ENCODE measurements around the gene MAST1.
A peak's percentile ranks its signal among the peaks of the same experiment; 100 is the strongest.
"Not testable (repeated sequence)": the region's sequence is repeated elsewhere in the genome, so short reads cannot be mapped to it uniquely, and the experiment has no call there.

MAST1 gene

GRCh38 chr19:12815088-12815487 is 23.2 kb upstream of the MAST1 start:
- no peak for TF ChIP-seq Cebpa-rat (IDR thresholded peaks at IDR 0.05)
- Histone ChIP-seq H3K27ac (no peak overlapping the region), H3K27me3 (no peaks in the 10 kb centered on the region), H3K4me2 (no peak overlapping the region), H4K20me1 (no peaks in the 10 kb centered on the region; a peak in 1 of 22 replicates), H3K9me3 (replicated peaks in 1 of 11) (no peaks in the 10 kb centered on the region), H3K4me1 (no peaks in the 10 kb centered on the region), H3K4me3 (no peak overlapping the region), H3K9ac (no peak overlapping the region), H3K36me3 (peaks cover 7 to 70% (median 60%) of the 10 kb centered on the region in 11 experiments; a peak in 21 of 22 replicates)

DNA sequence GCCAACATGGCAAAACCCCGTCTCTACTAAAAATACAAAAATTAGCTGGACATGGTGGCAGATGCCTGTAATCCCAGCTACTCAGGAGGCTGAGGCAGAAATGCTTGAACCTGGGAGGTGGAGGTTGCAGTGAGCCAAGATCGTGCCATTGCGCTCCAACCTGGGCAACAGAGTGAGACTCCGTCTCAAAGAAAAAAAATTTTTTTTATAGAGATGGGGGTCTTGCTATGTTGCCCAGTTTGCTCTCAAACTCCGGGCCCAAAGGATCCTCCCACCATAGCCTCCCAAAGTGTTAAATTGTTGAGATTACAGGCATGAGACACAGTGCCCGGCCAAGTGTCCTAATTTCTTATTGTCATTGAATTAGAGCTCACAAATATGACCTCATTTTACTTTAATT is 21.1 kb upstream of the MAST1 start:
- not testable (repeated sequence) for H3K4me3 ChIP-seq; H3K9me3 ChIP-seq (replicated peaks in 1 of 11); H3K27me3 ChIP-seq; H3K27ac ChIP-seq; H3K4me2 ChIP-seq; H3K4me1 ChIP-seq; H4K20me1 ChIP-seq; H3K9ac ChIP-seq
- H3K36me3 ChIP-seq: peaks cover 7 to 49% (median 39%) of the 10 kb centered on the region in 11 experiments; a peak in 21 of 22 replicates

GRCh38 chr19:12817810-12818209 is 20.5 kb upstream of the MAST1 start:
- not testable (repeated sequence) for H4K20me1 ChIP-seq; H3K9me3 ChIP-seq (replicated peaks in 1 of 11); H3K4me2 ChIP-seq; H3K27me3 ChIP-seq; H3K9ac ChIP-seq; H3K4me3 ChIP-seq; H3K27ac ChIP-seq; H3K4me1 ChIP-seq
- H3K36me3 ChIP-seq: peaks cover 7 to 43% (median 34%) of the 10 kb centered on the region in 11 experiments; a peak in 21 of 22 replicates

DNA sequence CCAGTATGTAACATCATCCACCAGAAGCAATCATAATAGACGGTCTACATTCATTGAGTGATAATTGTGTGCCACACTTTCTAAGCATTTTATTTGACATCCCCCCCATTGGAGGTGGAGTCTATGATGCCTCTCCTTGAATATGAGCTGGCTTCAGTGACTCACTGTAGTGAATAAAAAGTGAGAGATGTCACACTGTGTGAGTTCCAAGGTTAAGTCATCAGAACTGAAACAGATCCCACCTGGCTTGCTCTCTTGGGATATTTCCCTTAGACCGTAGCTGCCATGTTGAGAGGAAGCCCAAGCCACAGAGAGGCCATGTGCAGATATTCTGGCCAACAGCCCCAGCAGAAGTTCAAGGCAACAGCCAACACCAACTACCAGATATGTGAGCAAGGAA is 16.6 kb upstream of the MAST1 start:
- Histone ChIP-seq H3K4me2 (no peak overlapping the region), H3K9me3 (replicated peaks in 1 of 11) (peaks cover 0 to 7% (median 0%) of the 10 kb centered on the region in 11 experiments; a peak in 3 of 22 replicates), H4K20me1 (no peaks in the 10 kb centered on the region), H3K27me3 (no peaks in the 10 kb centered on the region), H3K4me3 (no peak overlapping the region), H3K4me1 (peaks cover 0 to 5% (median 0%) of the 10 kb centered on the region in 10 experiments; a peak in 2 of 20 replicates), H3K36me3 (peaks cover 0 to 4% (median 0%) of the 10 kb centered on the region in 11 experiments; a peak in 2 of 22 replicates), H3K27ac (no peak overlapping the region), H3K9ac (no peak overlapping the region)
- TF ChIP-seq Cebpa-rat (IDR thresholded peaks at IDR 0.05): no peak

GRCh38 chr19:12825254-12826131 is 12.8 kb upstream of the MAST1 start:
- Histone ChIP-seq H3K4me3 (no peak overlapping the region), H3K36me3 (no peaks in the 10 kb centered on the region), H3K4me2 (peak overlapping the region in 5 of 11 experiments; percentile 8 to 37 (median 15); a peak in 2 of 22 replicates)

GRCh38 chr19:12828494-12828893 is 9.8 kb upstream of the MAST1 start:
- TF ChIP-seq Cebpa-rat (IDR thresholded peaks at IDR 0.05): no peak
- no peak overlapping the region for H3K4me3 ChIP-seq
- H4K20me1 ChIP-seq: peaks cover 0 to 26% (median 13%) of the 10 kb centered on the region in 11 experiments; a peak in 11 of 22 replicates
- peaks cover 35 to 54% (median 50%) of the 10 kb centered on the region in 11 experiments for H3K27me3 ChIP-seq
- H3K4me2 ChIP-seq: peak overlapping the region; percentile 17 to 64 (median 50); a peak in 20 of 22 replicates
- H3K36me3 ChIP-seq: no peaks in the 10 kb centered on the region
- peaks cover 11 to 27% (median 21%) of the 10 kb centered on the region in 10 experiments for H3K4me1 ChIP-seq
- H3K27ac ChIP-seq: no peak overlapping the region
- H3K9me3 ChIP-seq (replicated peaks in 1 of 11): no peaks in the 10 kb centered on the region
- no peak overlapping the region; a peak in 1 of 22 replicates for H3K9ac ChIP-seq

More at GRCh38 chr19:12825254-12826131, 12.8 kb upstream of the MAST1 start:
- Histone ChIP-seq H3K9ac (no peak overlapping the region), H3K27me3 (peaks cover 8 to 24% (median 20%) of the 10 kb centered on the region in 11 experiments; a peak in 17 of 22 replicates), H3K4me1 (peaks cover 0 to 17% (median 12%) of the 10 kb centered on the region in 10 experiments; a peak in 16 of 20 replicates), H3K9me3 (replicated peaks in 1 of 11) (peaks cover 0 to 7% (median 0%) of the 10 kb centered on the region in 11 experiments; a peak in 3 of 22 replicates), H3K27ac (no peak overlapping the region), H4K20me1 (peaks cover 0 to 17% (median 3%) of the 10 kb centered on the region in 11 experiments; a peak in 5 of 22 replicates)
- no peak for TF ChIP-seq Cebpa-rat (IDR thresholded peaks at IDR 0.05)

GRCh38 chr19:12833418-12833737 is 4.9 kb upstream of the MAST1 start:
- Histone ChIP-seq H3K4me1 (peaks cover 16 to 46% (median 43%) of the 10 kb centered on the region in 10 experiments), H3K4me2 (peak overlapping the region; percentile 73 to 97 (median 80)), H3K27me3 (peaks cover 82 to 100% (median 97%) of the 10 kb centered on the region in 11 experiments), H3K36me3 (no peaks in the 10 kb centered on the region), H3K9me3 (replicated peaks in 1 of 11) (peaks cover 0 to 7% (median 0%) of the 10 kb centered on the region in 11 experiments; a peak in 4 of 22 replicates), H4K20me1 (peaks cover 0 to 56% (median 23%) of the 10 kb centered on the region in 11 experiments; a peak in 16 of 22 replicates), H3K27ac (no peak overlapping the region), H3K4me3 (peak overlapping the region; percentile 36 to 76 (median 47); a peak in 12 of 20 replicates), H3K9ac (no peak overlapping the region)
- no peak for TF ChIP-seq Cebpa-rat (IDR thresholded peaks at IDR 0.05)

DNA sequence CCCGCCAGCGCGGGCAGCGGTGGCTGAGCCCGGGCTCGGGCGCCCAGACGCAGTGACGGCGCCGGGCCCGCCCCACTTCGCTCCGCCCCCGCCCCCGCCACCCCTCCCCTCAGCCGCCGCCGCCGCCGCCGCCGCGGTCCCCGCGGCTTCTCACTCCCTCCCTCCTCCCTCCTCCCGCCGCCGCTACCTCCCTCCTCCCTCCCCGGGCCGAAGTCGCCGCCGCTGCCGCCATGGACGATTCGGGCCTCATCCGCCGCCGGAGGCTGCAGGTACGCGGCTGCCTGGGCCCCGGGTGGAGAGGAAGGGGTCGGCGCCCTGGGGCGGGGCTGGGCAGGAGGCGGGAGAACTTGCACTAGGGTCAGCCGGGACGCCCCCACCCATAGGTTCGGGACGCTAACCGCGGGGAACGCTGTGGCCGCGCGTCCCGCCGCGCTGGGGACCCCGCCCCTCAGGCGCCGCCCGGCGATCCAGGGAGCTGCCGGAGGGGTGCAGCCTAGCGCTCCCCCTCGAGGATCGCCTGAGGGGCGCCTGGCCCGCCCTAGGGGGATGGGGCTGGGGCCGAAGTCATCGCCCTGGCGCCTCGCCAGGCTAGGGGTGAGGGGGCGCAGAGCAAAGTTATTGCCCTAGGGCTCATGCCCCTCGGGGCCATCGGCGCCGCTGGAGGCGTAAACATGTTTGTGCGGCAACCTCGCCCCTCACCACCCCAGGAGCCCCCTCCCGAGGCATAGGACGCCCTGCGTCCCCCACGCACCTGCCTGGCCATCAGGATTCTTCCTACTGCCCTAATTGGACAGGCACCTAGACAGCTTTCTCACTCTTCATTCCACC is 4.4 kb upstream of the MAST1 start:
- Histone ChIP-seq H4K20me1 (peaks cover 0 to 58% (median 23%) of the 10 kb centered on the region in 11 experiments; a peak in 16 of 22 replicates), H3K27me3 (peaks cover 83 to 100% (median 98%) of the 10 kb centered on the region in 11 experiments), H3K4me1 (peaks cover 16 to 49% (median 46%) of the 10 kb centered on the region in 10 experiments), H3K4me2 (peak overlapping the region; percentile 89 to 99 (median 96)), H3K9me3 (replicated peaks in 1 of 11) (peaks cover 0 to 7% (median 0%) of the 10 kb centered on the region in 11 experiments; a peak in 4 of 22 replicates), H3K27ac (no peak overlapping the region), H3K9ac (peak overlapping the region in 9 of 11 experiments; percentile 16 to 74 (median 53); a peak in 13 of 22 replicates), H3K36me3 (no peaks in the 10 kb centered on the region), H3K4me3 (peak overlapping the region; percentile 57 to 76 (median 66))
- TF ChIP-seq Cebpa-rat (IDR thresholded peaks at IDR 0.05): no peak

Data from BLaER1 treated with 17β-estradiol and CSF1 and Interleukin-3, amounts not matched to agents 10 nM and 100 nM (cell line).